GM12874 (cell line): ENCODE data around the gene VPS29.

Experiments used
- TF ChIP-seq, protein P1 (sequence below): IDR thresholded peaks from 2 replicates; pipeline ENCODE4 v1.5.1; 2011; ENCODE audit warnings: low read depth, mild to moderate bottlenecking, control low read depth, low read length, moderate library complexity; ENCODE audit not compliant: insufficient read depth

Gene VPS29

DNA sequence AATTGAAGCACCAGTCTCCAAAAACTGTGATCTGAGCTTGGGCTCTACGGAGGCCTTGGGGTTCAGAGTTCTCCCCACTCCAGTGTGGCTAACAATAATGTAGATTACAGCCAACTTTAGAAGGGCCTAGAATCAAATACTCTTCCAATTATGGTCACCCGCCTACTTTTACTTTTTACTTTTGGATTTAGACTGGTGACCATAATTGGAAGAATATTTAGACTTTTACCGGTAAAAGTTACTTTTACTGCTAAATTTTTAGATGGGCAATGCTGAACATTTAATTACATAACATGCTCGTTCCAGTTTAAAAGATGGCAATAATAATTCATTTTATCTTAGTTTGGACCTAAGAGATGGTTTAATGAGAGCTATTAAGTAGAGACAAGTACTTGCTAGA is 42.1 kb upstream of the VPS29 start:
- TF ChIP-seq, protein P1, sequence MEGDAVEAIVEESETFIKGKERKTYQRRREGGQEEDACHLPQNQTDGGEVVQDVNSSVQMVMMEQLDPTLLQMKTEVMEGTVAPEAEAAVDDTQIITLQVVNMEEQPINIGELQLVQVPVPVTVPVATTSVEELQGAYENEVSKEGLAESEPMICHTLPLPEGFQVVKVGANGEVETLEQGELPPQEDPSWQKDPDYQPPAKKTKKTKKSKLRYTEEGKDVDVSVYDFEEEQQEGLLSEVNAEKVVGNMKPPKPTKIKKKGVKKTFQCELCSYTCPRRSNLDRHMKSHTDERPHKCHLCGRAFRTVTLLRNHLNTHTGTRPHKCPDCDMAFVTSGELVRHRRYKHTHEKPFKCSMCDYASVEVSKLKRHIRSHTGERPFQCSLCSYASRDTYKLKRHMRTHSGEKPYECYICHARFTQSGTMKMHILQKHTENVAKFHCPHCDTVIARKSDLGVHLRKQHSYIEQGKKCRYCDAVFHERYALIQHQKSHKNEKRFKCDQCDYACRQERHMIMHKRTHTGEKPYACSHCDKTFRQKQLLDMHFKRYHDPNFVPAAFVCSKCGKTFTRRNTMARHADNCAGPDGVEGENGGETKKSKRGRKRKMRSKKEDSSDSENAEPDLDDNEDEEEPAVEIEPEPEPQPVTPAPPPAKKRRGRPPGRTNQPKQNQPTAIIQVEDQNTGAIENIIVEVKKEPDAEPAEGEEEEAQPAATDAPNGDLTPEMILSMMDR = no peak

DNA sequence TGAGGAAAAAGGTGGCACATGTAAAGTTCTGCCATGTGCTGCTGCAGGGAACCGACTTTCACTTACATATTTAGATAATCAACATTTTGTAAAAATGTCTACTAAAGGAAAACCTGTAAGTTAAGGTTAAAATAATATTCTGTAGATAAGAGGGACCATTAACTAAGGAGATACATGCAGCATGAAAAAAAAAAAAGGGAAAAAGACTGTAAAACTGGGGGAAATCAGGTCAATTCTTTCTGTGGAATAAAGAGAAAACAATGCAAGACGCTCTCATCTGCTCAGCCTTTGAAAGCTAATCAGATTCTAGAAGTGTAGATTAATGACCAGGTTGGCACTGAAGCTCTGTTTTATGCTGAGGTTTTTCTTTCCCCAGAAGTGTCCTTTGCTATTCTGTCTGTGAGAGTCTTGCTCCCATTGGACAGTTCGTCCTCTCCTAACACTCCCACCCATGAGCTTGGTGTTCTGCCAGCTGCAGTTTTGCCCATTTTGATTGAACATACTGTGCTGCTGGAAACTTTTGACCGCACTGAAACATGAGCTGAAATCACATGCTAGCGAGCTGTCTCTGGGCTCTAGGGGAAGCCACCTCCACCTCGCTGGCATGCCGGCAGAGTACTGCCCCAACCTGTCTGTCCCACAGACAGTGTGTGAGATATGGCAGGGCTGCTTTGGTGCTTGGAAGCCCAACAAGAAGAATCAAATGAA is 41.5 kb upstream of the VPS29 start:
- TF ChIP-seq, protein P1 = no peak

DNA sequence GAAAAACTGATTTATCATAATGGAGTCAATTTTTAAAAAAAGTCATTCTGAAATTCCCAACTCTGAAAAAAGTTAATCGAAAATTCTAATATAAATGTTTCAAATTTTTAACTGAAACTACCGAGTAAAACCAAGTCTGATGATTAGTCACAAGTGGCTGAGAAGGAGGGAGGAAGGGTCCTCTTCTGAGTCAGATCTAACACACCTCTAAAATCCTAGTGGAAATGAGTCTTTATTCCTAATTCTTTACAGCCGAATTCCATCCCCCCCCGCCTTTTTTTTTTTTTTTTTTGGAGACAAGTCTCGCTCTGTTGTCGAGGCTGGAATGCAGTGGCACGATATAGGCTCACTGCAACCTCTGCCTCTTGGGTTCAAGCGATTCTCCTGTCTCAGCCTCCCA is 38.1 kb upstream of the VPS29 start:
- TF ChIP-seq, protein P1 = no peak

DNA sequence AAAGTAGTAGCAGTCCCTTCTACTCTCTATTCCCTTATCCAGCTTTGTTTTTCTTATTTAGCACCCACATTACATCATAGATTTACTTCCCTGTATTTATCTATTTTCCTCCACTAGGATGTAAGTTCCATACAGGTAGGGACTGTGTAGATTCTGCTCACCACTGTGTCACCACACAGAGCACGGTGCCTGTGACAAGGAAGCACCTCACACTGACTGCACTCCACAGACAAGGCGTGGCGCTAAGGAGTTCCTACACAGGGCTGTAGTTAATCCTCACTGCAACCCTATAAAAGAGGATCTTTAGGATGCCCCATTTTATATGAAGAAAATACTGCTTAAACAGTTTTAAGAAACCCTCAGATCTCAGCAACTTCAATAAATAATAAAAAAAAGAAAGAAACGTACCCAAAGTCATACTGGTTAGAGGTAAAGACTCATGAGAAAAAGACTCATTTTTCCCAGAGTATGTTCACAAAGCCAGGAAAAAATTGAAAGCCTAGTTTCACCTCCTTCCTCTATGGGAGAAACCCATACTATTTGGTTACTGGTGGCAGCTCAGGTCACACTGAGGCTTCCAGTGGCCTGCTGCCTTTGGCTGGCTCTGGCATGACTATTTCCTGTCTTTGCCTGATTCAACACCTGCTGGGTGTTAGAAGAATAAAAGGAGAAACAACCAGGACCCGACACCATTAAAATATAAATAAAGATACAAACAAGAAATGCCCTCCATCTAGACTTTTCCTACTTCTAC is 37.1 kb upstream of the VPS29 start:
- TF ChIP-seq, protein P1 = no peak

DNA sequence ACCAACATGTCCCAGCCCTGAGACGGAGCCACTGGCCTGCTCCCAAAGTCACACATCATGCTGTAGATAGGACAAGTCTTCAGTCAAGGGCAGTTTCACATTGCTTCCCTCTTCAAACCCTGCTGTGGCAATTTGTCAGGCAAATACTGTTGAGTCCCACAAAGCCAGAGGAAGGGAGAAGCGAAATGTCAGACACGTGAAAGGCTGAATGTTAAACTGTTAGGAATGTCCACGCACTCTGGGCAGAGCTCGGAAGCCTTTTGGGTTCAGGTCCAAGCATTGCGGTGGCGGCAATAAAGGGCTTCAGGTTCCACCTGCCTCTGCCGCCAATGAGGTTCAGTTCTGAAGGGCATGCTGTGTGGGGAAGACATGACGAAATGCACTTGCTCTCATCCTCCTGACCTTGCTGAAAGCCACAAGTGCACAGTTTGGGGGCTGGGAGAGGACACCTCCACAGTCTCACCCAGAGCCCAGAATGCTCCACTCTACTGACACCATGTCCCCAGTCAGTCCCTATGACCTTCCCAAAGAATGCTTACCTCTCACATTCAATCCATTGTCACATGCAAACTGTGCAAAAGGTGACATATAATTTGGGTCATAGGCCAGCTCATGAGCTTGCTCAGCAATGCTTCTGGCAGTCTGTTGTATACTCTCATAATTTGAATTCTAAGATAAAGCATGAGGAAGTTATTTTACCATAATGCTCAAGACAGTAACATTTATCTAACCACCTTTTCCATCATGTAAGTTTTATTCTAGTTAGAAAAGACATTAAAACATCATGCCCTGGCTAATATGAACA is 35.9 kb upstream of the VPS29 start:
- TF ChIP-seq, protein P1 = no peak

DNA sequence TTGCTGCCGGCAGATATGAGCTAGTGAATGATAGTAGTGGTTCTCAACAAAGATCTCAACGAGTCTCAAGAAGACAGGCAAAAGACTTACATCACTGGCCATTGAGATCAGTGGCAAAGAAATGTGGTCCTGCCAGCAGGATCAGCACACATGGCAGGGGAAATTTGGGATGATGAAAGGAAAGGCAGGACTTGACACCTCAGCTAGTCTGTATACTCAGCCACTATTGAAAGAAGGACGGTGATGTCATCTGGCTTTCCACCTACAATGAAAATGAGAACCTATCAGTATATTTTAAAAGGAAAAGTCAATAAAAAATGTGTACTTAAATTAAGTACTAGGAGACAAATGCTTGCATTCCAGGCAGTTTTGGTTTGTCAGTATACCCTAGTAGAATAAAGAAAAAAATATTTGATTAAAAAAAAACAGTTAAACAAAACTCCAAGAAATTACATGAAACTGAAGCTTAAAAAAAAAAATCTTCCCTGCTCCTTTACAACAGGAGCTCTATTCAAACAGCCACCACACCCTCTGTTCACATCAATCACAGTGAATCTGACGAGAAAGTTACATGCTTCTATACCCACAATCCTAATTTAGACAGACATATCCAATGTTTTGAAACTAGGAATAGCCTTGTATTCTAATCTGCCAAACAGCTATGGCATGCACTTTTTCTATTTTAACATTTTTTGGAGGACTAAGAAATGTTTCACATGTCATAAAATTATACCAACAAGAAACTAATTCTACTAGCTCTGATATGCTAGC is 35.1 kb upstream of the VPS29 start:
- TF ChIP-seq, protein P1 = no peak
